Measurements from ENCODE around the gene CEL.

- TF ChIP-seq POLR2A (IDR thresholded peaks at IDR 0.05; ENCODE audit: low read depth, low read length) (no peak), TAF1 (IDR thresholded peaks at IDR 0.05; ENCODE audit: borderline replicate concordance, low read depth, low read length) (no peak)
Measured at GRCh38 chr9:133023117-133023890, 38.5 kb upstream of the CEL start.

Measured in GM12892 (cell line).